Measurements from ENCODE around the gene RARS2.

GRCh38 chr6:87606199-87606598, 16.4 kb upstream of the RARS2 start:
- TF ChIP-seq POLR2A (IDR thresholded peaks at IDR 0.05; ENCODE audit: low read depth, low read length) = no peak
- TF ChIP-seq SPI1 (IDR thresholded peaks at IDR 0.05; ENCODE audit: low read depth, low read length) = no peak
- no peak for TF ChIP-seq TAF1 (IDR thresholded peaks at IDR 0.05; ENCODE audit: low read depth, low read length)
- no peak for TF ChIP-seq PAX5 (IDR thresholded peaks at IDR 0.05; ENCODE audit: insufficient read depth, low read length, severe bottlenecking)
- no peak for TF ChIP-seq POLR2AphosphoS5 (IDR thresholded peaks at IDR 0.05; ENCODE audit: low read depth, low read length)
- no peak for TF ChIP-seq POU2F2 (IDR thresholded peaks at IDR 0.05; ENCODE audit: low read depth, low read length)

All from GM12891 (cell line).